HG03139 (cell line): Measurements from ENCODE around the gene VSTM2L.

ENCODE experiments used
- ATAC-seq: cut with Tn5 transposase; IDR thresholded peaks from one replicate; pipeline ENCODE4 v1.9.1; 2021; ENCODE audit not compliant: unreplicated experiment

Gene VSTM2L

GRCh38 chr20:37899105-37900045, 3.6 kb upstream of the VSTM2L start:
- no peak for ATAC-seq

DNA sequence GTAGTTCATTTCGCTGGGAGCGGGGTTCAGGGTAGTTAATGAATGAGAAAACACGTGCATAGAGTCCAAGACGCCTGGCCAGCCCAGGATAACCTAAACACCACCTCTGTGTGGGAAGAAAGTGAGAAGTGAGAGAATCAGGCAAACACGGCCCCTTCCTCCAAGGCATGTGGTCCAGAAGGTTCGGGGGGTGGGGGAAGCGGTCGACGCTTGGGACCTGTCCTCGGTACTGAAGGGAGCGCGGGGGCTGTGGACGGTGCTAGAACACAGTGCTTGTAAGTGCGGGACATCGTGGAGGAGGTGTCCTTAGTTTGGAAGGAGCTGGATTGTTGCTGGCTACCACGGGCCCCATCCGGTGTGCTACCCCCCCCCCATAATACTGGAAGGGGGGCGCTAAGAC, 1.7 kb upstream of the VSTM2L start:
- ATAC-seq, result no peak

DNA sequence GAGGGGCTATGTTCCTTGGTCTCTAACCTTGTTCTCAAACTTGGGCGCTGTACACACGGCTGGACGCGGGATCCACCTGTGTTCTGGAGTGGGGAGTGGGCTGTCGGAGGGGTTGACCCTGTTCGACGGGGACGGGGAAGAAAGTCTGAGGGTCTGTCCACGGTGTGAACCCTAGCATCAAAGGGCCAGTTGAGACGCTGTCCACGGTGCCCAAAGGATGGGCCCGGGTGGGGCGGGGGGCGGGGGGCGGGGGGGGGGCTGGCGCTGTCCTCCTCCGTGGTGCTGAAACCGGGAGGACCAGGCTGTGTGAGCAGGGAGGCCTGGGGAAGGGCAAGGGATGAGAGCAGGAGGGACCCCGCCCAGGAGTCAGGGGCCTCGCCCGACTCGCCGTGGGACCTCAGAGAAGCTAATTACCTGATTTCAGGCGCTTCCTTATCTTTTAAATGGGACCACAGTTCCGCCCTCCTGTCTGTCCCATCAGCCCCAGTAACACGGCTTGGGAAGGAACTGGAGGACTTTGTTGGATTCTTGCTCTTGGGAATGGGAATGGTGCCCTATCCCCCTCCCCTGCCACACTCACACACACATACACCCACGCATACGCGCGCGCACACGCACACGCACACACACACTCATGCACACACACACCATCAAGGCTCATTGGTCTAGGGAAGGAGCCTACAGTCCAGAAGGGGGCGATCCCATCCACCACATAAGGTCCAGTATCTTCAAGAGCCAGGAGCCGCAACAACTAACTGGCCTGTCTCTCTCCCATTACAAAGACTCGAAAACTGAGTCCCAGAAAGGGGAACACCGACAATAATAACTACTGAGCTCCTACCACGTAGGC, 1.0 kb upstream of the VSTM2L start:
- ATAC-seq, result no peak

- no peak for ATAC-seq
Observed at GRCh38 chr20:37903317-37904007, 535 bp downstream of the VSTM2L start.

- ATAC-seq, result no peak
Observed at GRCh38 chr20:37904008-37904642, 1.2 kb downstream of the VSTM2L start.

GRCh38 chr20:37904845-37905373, 2.0 kb downstream of the VSTM2L start:
- ATAC-seq, result no peak

GRCh38 chr20:37905671-37906613, 3.0 kb downstream of the VSTM2L start:
- no peak for ATAC-seq

- no peak for ATAC-seq
Observed at GRCh38 chr20:37907330-37907676, 4.4 kb downstream of the VSTM2L start.

GRCh38 chr20:37907677-37908401, 4.9 kb downstream of the VSTM2L start:
- ATAC-seq, result no peak

DNA sequence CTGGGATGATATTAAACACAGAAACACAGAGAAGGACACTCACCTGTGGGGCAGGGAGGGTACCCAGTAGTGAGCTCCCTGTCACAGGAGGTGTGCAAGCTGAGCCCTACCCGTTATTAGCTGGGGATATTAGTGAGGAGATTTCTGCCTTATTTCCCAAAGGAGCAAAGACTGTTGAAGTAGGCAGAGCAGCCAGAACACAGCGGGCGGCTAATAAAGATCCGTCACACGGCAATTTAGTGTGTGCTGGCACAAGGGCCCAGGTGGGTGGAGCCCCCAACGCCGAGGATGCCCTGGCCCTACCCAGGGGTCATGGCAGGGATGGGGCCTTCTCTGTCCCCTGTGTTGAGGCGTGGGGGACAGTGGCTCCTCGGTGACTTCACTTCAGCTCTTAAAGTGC, 8.3 kb downstream of the VSTM2L start:
- ATAC-seq, result no peak

DNA sequence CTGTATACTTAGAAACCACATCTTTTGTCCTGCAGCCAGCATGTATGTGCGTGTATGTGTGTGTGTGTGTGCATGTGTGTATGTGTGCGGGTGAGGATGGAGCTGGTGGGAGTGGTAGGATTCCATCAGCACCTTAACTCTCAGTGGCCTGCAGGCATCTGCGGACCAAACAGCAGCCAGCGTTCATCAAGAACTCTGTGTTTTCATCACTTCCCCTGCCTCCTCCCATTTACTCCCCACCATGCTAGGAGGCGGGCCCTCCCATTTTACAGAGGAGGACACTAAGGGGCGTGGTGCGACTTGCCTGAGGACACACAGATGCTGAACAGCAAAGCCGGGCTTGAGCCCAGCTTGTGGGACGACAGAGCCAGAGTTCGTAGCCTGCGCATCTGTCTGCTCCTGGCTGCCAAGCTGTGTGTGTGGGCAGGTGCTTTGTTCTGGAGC, 8.9 kb downstream of the VSTM2L start:
- no peak for ATAC-seq

- ATAC-seq, result no peak
Observed at GRCh38 chr20:37912874-37913273, 9.9 kb downstream of the VSTM2L start.

DNA sequence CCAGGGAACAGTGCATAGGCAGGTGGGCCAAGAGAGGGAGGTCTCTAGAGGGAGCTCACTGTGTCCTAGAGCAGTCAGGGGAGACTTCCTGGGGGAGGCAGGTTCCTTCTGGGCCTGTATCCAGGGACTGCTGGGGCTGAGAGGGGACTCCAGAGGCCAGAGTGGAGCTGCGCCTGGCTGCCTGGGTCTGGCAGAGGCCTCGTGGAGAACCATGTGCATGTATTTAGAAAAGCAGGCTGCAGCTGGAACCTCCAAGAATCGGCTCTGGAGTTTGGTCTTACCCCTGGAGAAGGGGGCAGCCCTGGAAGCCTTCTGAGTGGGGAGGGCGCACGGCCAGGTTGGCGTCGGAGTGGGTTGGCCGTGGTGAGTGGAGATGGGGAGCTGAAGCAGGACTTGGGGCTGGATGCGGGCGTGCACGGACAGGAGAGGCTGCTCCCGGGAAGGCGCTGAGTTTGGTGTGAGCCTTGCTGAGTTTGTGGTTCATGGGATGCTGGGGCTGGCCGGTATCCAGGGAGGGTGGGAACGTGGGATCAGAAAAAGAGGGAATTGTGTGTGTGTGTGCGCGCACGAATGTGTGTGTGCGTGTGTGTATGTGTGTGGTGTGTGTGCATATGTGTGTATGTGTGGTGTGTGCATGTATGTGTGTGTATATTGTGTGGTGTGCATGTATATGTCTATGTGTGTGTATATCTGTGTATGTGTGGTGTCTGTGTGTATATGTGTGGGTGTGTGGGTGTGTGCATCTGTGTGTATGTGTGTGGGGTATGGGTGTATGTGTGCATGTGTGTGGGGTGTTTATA, 10.8 kb downstream of the VSTM2L start:
- no peak for ATAC-seq

GRCh38 chr20:37914367-37914671, 11.4 kb downstream of the VSTM2L start:
- no peak for ATAC-seq

GRCh38 chr20:37914672-37915433, 11.9 kb downstream of the VSTM2L start:
- ATAC-seq, result no peak

- ATAC-seq, result no peak
Observed at GRCh38 chr20:37915434-37915787, 12.5 kb downstream of the VSTM2L start.

DNA sequence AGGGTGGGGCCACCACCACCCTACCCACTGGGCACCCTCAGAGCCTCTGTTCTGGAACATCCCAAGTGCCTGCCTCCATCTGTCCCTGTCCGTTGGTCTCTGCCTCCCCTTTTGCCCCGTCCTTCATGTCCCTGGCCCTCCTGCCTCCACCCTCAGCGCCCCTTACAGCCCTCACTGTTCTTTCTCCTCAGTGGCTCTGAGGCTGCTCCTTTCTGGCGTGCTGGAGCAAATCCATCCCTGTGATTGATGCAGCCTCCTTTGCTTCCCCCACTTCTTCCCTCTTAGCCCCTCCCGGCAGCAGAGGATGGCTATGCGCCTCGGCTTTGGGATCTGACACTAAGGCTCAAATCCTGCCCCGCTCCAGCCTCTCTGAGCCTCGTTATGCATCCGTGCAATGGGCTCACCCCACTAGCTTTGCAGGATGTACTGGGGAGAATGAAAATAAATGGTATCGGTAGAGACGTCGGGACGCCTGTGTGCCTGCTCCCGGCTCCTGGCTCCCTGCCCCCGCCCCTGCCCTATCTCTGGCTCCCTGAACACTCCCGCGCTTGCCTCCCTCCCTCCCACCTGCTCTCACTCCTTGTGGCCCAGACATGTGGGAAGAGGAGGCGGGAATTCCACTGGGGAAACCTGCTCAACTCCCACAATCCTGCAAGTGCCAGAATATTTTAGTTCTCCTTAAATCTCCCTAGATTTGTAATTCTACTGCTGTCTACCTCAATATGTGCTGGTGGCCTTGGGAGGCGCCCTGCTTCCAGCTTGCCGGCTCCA, 13.1 kb downstream of the VSTM2L start:
- no peak for ATAC-seq
